ENCODE data around the gene UMOD. TPM values are rescaled to one million over a fixed set of nuclear protein-coding genes. Genes with fewer than 3 reads are reported as not detected.

UMOD gene
- total RNA-seq, 1 experiment from 2014 or later: not detected

- no TSS peak for BruUV-seq (replicated peaks)
- TF ChIP-seq EZH2 (IDR thresholded peaks at IDR 0.05; ENCODE audit: borderline replicate concordance, low read depth, low read length, poor library complexity, severe bottlenecking): no peak
- TF ChIP-seq CTCF (conservative IDR thresholded peaks at IDR 0.05; ENCODE audit: low read depth, low read length): no peak
- DNase-seq (ENCODE audit: low spot score): no peak
- no peaks in the 10 kb centered on the region for H3K9me3 ChIP-seq (ENCODE audit: low read depth, low read length, poor library complexity, severe bottlenecking)
- no peak within 1 kb of the TSS for H3K27ac ChIP-seq (ENCODE audit: low read depth, low read length, poor library complexity, severe bottlenecking)
- ChIA-PET CTCF (no interaction called here), POLR2A (ENCODE audit: low non-redundant PET) (no interaction called here)
- H3K27me3 ChIP-seq (replicated peaks; ENCODE audit: insufficient read depth, low read depth, low read length, poor library complexity): no peaks in the 10 kb centered on the region
- H3K36me3 ChIP-seq (ENCODE audit: insufficient read depth, low read length, poor library complexity, severe bottlenecking): no peaks in the 10 kb centered on the region
- H3K4me3 ChIP-seq (ENCODE audit: low read depth, low read length, poor library complexity, severe bottlenecking): no peak within 1 kb of the TSS
- no peaks in the 10 kb centered on the region for H3K4me1 ChIP-seq (ENCODE audit: insufficient read depth, low read length, poor library complexity, severe bottlenecking)
- intact Hi-C loops (cut with micrococcal nuclease; ENCODE audit: unreplicated experiment): no loop called here
These were observed 25.0 kb downstream of the UMOD start, which contains the start of gene GP2 for GRCh38 chr16:20327444-20328041. Gene GP2, minus strand, starts transcription at chr16:20327513. Its CDS starts 1,082 bp downstream, at chr16:20326431.

GRCh38 chr16:20326321-20326720, 26.2 kb downstream of the UMOD start:
- H3K27me3 ChIP-seq (replicated peaks; ENCODE audit: insufficient read depth, low read depth, low read length, poor library complexity): no peaks in the 10 kb centered on the region
- H3K4me3 ChIP-seq (ENCODE audit: low read depth, low read length, poor library complexity, severe bottlenecking): no peak overlapping the region
- H3K36me3 ChIP-seq (ENCODE audit: insufficient read depth, low read length, poor library complexity, severe bottlenecking): no peaks in the 10 kb centered on the region
- DNase-seq (ENCODE audit: low spot score): no peak
- BruUV-seq (replicated peaks): no TSS peak
- H3K9me3 ChIP-seq (ENCODE audit: low read depth, low read length, poor library complexity, severe bottlenecking): no peaks in the 10 kb centered on the region
- CTCF ChIA-PET: no interaction called here
- POLR2A ChIA-PET (ENCODE audit: low non-redundant PET): no interaction called here
- no peak for TF ChIP-seq CTCF (conservative IDR thresholded peaks at IDR 0.05; ENCODE audit: low read depth, low read length)
- no peak for TF ChIP-seq EZH2 (IDR thresholded peaks at IDR 0.05; ENCODE audit: borderline replicate concordance, low read depth, low read length, poor library complexity, severe bottlenecking)
- intact Hi-C loops (cut with micrococcal nuclease; ENCODE audit: unreplicated experiment): no loop called here
- H3K4me1 ChIP-seq (ENCODE audit: insufficient read depth, low read length, poor library complexity, severe bottlenecking): no peaks in the 10 kb centered on the region
- H3K27ac ChIP-seq (ENCODE audit: low read depth, low read length, poor library complexity, severe bottlenecking): no peak overlapping the region

- ChIA-PET CTCF (no interaction called here), POLR2A (ENCODE audit: low non-redundant PET) (no interaction called here)
- DNase-seq (ENCODE audit: low spot score): no peak
- intact Hi-C loops (cut with micrococcal nuclease; ENCODE audit: unreplicated experiment): no loop called here
- no TSS peak for BruUV-seq (replicated peaks)
- no peaks in the 10 kb centered on the region for H3K27me3 ChIP-seq (replicated peaks; ENCODE audit: insufficient read depth, low read depth, low read length, poor library complexity)
- H3K9me3 ChIP-seq (ENCODE audit: low read depth, low read length, poor library complexity, severe bottlenecking): no peaks in the 10 kb centered on the region
- no peaks in the 10 kb centered on the region for H3K4me1 ChIP-seq (ENCODE audit: insufficient read depth, low read length, poor library complexity, severe bottlenecking)
- H3K4me3 ChIP-seq (ENCODE audit: low read depth, low read length, poor library complexity, severe bottlenecking): no peak overlapping the region
- no peak overlapping the region for H3K27ac ChIP-seq (ENCODE audit: low read depth, low read length, poor library complexity, severe bottlenecking)
- H3K36me3 ChIP-seq (ENCODE audit: insufficient read depth, low read length, poor library complexity, severe bottlenecking): no peaks in the 10 kb centered on the region
- TF ChIP-seq CTCF (conservative IDR thresholded peaks at IDR 0.05; ENCODE audit: low read depth, low read length) (no peak), EZH2 (IDR thresholded peaks at IDR 0.05; ENCODE audit: borderline replicate concordance, low read depth, low read length, poor library complexity, severe bottlenecking) (no peak)
These were observed 27.5 kb downstream of the UMOD start for GRCh38 chr16:20325005-20325404.

All from A673 (cell line).